NAMALWA (cell line): Measurements from ENCODE around the gene PAQR9.

ENCODE experiments used
- DNase-seq: peaks from one replicate; pipeline ENCODE4 v3.0.0-alpha.2; 2015; ENCODE audit warnings: low spot score

PAQR9 gene

DNA sequence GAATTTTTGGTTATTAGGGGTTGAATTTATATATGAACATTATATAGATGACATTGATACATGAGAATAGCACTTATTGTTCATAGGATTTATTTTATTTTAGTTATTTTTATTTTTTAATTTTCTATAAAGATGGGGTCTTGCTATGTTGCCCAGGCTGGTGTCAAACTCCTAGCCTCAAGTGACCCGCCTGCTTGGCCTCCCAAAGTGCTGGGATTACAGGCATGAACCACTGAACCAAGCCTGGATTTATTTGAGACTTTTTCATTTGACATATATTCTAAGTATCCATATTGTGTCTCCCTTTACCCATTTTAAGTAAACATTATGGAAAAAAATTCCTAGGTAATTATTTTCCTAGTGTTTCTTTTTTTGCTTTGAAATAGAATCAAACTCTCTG, 12.5 kb downstream of the PAQR9 start:
- DNase-seq = no peak

DNA sequence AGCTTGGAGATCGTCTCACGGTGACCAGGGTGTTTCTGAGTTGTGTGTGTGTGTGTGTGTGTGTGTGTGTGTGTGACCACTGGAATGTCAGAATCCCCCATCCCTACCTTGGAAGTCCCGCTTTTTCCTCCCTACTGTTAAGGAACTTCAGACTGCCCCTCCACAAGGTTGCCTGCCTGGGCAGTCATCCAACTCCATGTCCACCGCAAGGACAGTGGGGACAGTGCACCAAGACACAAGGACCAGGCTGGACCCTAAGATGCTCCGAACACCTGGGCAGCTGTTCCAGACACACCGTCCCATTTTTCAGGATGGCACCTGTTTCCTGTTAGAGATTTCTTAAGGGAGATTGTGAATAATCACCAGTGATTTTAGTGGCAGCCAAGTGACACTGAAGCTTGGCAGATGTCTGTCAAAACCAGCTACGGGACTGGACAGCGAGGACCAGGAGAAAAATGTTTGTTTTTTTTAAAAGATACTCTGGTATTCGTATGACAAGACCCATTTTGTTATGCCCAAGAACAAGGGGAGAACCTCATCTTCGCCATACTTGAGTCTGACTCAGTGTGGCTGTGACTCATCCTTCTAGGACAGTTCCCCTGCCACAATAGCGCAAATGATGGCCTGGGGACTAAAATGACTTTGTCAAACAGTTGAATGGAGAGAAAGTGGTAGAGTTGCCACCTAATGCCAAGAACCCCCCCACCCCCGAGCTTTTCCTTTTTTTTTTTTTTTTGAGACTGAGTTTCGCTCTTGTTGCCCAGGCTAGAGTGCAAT, 15.5 kb downstream of the PAQR9 start:
- DNase-seq = no peak

DNA sequence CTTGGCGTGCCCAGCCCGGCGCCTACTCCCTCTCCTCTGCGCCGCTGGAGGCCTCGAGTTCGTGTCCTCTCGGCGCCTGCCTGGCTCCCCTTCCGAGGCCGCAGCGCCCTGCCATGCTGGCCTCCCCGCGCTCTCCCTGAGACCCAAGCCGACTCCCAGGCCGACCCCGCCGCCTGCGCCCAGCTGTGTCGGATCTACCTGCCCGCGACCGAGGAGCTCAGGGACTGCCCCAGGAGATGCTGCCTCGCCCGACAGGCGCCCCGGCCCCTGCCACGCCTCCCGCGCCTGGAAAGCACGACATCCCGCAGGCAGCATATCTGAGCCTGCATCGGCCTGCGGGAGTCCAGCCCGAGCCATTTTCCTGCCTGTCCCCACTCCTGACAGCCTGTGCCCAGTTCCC, 16.1 kb downstream of the PAQR9 start:
- no peak for DNase-seq

DNA sequence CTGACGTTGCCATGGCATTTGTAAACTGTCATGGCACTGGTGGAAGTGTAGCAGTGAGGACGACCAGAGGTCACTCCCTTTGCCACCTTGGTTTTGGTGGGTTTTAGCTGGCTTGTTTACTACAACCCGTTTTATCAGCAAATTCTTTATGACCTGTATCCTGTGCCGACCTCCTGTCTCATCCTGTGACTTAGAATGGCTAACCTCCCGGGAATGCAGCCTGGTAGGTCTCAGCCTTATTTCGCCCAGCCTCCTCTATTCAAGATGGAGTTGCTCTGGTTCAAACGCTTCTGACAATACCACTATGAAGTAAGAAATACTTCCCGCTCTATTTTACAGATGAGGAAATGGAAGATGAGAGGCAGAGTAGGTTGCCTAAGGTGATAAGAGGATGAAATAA, 16.6 kb downstream of the PAQR9 start:
- DNase-seq = no peak

DNA sequence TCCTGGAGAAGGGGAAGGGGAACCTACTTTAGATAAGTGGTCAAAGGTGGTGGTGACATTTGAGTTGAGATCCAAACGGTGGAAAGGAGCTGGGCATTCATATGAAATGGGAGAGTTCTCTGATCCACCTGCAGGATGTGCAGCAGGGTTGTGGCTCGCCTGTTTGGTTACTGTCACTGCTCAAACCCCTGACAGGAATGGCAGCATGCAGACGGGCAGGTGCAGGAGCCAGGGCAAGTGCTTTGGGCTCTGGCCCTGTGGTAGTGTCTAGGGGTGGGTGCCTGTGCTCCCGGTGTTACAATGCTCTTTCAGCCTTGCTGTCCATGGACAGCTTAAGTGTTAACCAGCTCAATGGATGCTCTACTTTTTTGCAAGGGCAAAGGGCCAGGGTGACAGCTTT, 18.5 kb downstream of the PAQR9 start:
- DNase-seq = no peak

DNA sequence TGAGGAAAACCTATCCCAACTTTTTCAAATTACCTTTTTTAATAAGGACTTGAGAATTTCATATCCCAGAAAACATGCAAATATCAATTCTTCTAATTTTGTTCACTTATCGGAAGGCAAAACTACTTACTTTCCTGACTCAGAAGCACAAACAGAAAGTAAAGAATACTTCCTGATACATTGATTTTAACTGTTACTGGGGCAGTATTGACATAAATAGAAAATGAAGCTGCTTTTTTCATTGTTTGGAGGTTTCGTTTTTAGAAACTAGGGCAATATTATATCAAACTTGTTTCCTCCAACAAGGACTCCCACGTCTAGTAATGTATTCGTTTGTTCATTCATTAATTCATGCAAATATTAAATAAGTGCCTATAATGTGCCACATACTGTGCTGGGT, 19.1 kb downstream of the PAQR9 start:
- DNase-seq = no peak

DNA sequence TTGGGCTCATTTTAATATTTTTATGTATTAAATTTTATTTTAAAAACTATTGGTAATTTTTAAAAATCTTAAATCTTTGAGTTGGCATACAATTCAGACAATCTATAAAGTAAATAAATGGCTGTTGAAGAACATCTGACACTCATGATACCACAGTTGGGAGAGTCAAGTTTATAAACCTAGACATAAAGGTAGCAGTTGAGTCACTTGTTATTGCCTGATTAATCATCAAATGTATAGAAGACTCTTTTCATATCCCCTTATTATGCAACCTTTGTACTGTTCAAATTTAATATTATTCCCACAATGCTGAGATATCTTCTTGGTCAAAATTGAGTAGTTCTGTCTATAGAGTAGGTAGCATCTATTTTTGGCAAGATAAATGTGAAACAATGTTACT, 19.6 kb downstream of the PAQR9 start:
- DNase-seq = no peak

DNA sequence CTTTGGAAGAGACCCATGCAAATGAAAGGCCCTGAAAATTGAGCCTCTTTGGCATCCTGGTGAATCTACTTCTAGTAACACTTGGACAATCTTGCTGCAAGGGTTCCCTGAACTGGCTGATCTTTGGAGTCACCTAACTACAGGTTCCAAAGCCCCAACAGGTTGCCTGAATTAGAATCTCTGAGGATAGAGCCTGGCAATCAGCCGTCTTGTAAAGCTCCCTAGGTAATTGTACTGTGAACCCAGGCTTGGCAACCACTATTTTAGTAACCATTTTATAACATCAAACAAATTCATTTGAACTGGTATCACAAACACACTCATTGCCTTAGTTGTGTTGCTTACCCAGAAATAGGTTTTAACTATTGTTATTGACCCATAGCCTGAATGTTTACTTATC, 20.1 kb downstream of the PAQR9 start:
- DNase-seq = no peak

DNA sequence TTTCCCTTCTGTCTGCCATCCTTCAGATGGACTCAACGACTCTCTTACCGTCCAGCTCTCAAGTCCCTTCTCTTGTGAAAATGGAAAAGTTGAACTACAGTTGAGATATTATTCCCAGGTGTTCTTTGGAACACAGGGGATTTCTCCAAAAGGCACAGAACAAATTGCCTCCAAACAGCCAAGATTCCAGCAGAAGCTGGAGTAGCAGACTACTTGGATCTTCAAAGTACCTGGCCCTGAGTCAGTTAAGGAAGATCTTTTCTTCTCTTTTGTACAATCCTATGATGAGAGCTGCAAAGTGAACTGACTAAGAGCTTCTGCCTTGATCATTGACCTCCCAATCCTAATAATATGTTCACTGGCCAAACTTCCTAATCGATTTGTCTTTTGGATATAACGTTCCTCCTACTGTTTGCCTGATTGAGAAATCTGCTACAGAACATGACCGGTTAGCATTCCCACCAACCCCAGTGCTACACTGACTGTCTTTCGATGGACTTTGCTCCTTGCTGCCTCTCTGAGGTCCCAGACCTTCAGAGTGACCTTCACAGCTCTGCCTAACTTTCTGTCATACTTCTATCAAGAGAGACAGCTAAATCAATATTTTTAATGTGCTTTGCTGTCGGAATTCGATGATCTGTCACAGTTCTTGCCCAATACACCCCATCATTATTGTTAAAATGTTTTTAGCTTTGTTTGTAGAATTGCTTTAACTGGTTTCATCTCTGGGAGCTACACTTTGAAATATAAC, 21.9 kb downstream of the PAQR9 start:
- no peak for DNase-seq

DNA sequence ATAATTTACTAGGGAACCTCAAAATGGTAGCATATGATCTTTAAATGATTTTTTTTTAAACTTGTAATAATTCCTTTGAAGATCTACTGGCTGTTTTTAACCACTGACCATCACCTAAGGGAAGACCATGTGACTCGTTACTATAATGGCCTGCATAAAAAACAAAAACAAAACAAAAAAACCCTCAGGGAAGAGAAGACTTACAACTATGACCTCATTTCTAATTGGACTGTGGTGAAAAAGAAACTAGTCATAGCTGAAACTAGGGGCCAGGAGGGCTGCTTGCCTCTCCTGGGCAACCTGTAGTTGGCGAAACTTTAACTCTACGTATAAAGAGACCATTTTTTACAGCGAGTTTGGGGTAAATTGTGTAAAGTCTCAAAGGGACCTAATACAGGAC, 23.0 kb downstream of the PAQR9 start:
- no peak for DNase-seq

DNA sequence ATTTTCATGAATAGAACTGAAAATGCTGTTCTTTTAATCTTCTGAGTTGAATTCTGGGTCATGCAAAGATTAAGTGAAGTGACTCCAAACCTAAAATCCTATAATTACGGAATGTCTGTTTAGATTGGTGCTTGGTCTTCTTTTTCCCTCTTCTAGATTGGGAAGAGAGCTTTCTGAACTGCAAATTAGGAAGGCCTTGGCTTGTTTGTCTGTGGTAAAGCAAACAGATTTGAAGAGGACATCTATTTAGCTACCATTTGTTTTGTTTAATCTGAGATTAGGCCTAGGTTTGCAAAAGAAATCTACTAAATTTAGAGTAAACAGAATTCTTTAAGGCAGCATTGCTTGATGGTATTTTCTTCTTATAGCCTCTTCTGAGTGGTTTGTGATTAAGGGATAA, 23.5 kb downstream of the PAQR9 start:
- DNase-seq = no peak

DNA sequence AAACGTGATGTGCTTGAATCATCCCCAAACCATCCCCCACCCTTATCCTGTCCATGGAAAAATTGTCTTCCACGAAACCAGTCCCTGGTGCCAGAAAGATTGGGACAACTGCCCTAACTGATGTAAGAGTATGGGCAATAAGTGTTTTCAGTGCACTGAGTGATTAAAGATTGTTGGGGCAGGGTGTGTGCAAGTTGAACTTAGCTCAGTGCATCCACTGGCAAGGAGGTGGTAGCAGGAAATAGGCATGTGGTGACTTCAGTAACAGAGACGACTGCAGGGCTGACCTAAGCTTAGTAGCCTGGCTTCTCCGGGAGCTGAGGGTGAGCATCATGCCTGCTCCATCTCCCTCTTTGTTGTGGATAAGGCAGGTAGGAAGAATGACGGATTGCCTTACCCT, 27.5 kb downstream of the PAQR9 start:
- no peak for DNase-seq

DNA sequence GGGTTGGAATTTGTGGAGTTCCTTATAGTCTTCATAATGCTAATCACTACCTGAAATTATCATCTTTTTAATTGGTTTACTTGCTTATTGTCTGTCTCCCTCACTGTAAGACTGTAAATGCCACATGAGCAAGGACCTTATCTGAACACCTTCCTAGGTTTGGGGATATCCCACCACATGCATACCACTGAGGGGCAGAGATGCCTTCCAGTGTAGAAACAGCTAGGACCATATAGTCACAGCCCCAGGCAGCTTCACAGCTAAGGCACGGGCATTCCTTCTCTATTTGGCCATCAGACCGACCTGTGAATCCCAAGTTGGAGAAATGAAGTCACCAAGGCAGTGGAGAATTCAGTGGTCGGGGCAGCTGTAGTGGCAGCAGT, 28.6 kb downstream of the PAQR9 start:
- no peak for DNase-seq

DNA sequence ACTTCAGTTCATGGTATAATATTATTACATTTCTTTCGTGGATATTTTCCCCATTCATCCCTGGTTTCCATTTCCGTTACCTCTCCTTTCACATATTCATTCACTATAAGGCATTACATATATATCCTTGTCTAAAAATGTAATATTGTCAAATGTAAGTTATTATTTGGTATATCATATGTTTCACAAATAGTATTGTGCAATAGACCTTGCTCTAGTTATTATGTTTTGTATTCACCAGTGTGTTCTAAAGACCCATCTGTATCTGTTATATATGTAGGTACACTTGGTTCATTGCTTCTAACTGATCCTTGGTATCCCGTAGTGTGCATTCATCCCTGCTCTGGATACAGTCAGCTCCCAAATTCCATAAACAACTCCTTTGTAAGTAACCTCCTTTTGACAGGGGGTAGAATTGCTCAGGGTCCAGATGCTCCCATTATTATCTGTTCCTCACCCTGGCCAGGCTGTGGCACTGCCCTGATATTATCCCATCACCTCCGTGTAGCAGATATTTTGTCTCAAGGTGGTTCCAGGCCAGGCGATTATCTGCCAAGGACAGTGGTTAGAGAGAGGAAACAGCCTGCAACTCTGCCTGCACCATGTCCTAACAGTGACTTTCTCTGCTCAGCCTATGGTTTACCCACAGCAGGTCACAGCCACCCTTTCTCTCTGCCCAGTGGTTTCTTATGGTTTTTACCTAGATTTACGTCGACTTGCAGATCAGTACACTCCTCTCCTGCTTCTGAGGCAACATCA, 29.2 kb downstream of the PAQR9 start:
- no peak for DNase-seq

DNA sequence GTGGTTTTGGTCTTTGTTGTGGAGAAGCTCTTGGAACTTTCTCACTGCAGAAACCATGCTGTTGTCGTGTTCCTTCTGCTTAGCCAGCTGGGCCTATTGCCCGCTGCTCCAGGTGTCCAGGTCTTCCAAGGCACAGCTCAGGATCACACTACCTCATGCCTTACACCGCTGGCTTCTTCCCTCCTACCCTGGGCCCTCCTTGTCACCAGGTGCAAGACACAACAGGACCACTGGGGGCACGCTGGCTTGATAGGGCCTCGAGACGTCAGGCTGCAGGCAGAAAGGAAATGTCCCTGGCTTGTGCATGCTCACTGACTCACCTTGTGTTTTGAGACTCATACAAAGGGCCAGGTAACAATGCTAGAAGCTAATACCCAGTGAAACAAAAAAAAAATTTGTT, 32.3 kb downstream of the PAQR9 start:
- peak; percentile 64 for DNase-seq

DNA sequence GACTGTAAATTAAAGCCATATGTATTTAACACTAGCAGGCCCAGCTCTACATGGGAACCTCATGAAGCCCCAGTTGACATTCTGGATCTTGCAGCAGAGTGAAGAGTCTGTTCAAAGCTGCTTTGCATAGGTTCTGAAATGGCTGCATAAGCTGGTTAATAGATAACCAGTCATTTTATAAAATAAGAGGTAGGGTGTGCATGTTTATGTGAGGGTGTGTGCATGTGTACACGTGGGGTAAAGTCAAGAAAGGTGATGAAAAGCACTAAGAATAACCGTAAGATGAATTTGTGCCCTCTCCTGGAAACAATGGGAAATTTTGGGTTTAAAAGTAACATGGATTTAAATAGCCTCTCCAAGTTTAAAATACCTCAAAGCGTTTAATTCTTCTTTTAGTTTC, 33.0 kb downstream of the PAQR9 start:
- no peak for DNase-seq

DNA sequence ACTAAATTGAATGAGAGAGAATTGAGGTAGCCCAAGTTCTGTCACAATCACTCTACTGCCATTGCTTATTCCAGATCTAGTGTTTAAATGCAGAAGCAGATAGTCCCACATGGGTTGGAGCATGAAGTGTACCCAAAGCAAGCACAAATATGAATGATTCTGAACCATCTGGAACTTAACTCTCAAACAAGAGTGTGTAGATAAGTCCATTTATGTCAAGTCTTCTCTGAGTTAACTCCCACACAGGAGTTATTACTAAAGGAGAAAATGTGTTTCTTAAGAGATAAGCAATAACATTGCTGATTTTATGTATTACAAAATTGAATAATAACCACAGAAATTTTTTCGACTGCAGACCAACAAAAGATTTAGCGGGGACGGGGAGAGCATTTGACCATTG, 33.6 kb downstream of the PAQR9 start:
- no peak for DNase-seq

DNA sequence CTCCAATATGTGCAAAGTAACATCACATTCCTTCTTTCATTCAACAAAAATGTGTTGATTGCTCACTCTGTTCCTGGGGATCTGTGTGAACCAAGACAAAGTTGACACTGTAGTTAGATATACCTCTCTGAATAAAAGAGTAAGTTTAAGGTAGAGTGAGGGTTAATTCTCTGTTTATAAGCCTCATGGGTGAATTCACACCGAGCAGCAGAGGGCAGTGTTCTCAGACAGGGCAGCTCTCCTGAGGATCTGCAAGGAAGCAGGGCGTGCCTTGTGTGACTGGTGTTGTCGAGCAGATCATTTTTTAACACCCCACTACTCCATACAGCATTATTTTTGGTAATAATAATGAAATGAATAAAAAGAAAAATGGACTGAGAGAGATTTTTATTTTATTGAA, 34.4 kb downstream of the PAQR9 start:
- peak; percentile 77 for DNase-seq

DNA sequence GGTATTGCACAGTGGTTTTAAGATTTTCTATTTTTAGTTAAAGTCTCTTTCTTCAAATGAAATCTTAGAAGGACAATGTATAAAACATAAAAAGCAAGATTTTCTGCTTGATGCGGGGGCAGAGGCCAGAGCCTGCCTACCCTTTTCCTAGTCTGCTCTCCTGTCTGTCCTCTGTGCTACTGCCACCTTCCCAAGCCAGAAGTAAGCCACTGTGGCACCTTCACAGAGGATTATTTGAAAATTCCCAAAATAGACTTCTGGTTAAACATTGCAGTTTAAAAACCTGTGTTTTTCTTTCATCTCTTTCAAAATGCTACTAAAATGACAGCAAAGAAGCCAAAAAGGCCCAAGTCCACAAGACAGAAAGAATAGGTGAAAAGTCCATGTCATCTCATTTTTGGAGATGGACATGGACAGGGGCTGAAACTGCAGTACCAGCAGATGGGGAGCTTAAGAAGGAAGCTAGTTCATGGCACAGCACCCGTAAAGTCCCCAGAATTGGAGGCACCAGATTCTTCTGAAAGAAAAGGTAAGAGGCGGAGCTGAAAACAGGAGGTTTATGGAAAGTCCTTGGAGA, 37.0 kb downstream of the PAQR9 start:
- no peak for DNase-seq

DNA sequence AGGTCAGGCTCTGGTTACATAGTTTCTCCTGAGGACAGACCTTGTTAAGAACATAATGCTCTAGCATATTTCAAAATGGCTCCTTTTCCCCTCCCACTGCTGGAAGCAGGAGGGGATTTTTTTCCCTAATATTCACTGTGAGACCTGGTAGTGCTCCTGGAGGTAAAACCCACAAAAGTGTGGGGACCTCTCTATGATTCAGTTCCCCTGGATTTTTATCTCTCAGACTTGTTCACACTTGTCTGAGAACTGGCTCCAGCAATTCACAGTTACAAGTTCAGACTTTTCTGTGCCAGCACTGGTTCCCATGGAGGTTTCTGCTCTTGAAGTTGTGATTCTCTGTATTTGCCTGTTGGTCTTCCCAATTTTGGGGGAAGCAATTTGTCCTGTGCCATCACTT, 38.3 kb downstream of the PAQR9 start:
- DNase-seq = no peak

DNA sequence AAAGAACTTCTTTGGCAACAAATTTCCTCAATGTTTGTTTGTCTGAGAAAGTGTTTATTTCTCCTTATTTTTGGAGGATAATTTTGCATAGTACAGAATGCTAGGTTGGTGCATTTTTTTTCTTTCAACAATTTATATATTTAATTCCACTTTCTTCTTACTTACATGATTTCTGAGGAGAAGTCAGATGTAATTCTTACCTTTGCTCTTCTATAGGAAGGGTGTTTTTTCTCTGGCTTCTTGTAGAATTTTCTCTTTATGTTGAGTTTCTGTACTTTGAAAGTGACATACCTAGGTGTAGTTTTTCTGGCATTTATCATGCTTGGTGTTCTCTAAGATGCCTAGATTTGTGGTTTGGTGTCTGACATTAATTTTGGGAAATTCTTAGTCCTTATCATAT, 39.8 kb downstream of the PAQR9 start:
- no peak for DNase-seq

DNA sequence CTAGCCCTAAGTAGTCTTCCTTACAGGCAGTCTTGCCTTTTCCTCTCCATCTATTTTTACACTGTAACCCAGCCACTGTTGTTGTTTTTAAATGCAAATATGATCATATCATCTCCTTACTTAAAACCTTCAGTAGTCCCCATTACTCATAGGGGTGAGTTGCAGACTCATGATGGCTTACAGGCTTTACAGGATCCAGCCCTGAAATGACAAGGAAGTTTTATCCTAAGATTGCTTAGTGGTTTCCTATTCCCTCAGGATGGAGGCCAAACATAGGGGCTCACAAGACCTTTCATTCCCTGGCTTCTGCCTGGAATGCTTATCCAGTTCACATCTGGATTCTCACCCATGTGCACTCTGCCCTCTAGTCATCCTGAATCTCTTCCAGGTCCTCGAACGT, 46.9 kb downstream of the PAQR9 start:
- DNase-seq = no peak

DNA sequence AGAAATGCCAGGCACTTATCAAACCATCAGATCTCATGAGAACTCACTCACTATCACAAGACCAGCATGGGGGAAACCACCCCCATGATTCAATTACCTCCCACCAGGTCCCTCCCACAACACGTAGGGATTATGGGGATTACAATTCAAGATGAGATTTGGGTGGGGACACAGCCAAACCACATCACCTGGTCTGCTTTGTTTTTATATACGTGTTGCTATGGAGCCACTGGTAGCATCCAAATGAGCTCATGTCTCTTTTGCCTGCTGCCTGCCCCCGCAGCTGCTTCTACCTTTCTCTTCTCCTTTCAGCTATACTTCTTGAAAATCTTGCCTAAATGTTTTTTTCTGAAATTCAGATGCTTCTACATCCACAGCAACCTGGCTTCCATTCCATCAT, 47.8 kb downstream of the PAQR9 start:
- peak; percentile 13 for DNase-seq
